GM12878 (cell line): ENCODE data around the gene PTPDC1. TPM values are rescaled to one million over a fixed set of nuclear protein-coding genes. Genes with fewer than 3 reads are reported as not detected.

ENCODE experiments used
- CBFB ChIP-seq: IDR thresholded peaks from 2 replicates; pipeline ENCODE4 v1.6.1; 2016; ENCODE audit warnings: antibody characterized with exemption, low read depth
- CREM ChIP-seq: IDR thresholded peaks from 2 replicates; pipeline ENCODE4 v1.6.1; 2014; ENCODE audit warnings: antibody characterized with exemption, low read depth
- E2F8 ChIP-seq: fragments of 450-650 bp; IDR thresholded peaks from 2 replicates; pipeline ENCODE4 v1.6.1; 2018; ENCODE audit warnings: mild to moderate bottlenecking, low read depth, moderate library complexity; ENCODE audit not compliant: partially characterized antibody
- PML ChIP-seq: IDR thresholded peaks from 2 replicates; pipeline ENCODE4 v1.6.1; 2012; ENCODE audit warnings: low read length, inconsistent platforms
- PRDM15 ChIP-seq: fragments of 450-650 bp; formaldehyde crosslinking; IDR thresholded peaks from 2 replicates; pipeline ENCODE4 v1.4.0; 2020; ENCODE audit warnings: mild to moderate bottlenecking, moderate library complexity
- SMAD5 ChIP-seq: IDR thresholded peaks from 2 replicates; pipeline ENCODE4 v1.6.1; 2016; ENCODE audit warnings: antibody characterized with exemption, low read depth
- WRNIP1 ChIP-seq: IDR thresholded peaks from 2 replicates; pipeline ENCODE4 v1.6.1; 2011; ENCODE audit warnings: low read depth, low read length, improper control_type of control experiment, borderline replicate concordance
- ZNF24 ChIP-seq: fragments of 450-650 bp; IDR thresholded peaks from 2 replicates; pipeline ENCODE4 v1.6.1; 2017; ENCODE audit warnings: antibody characterized with exemption, mild to moderate bottlenecking
- polyA plus RNA-seq, 11 experiments: library from polyadenylated mRNA; depleted of rRNA in 4 of 11; unstranded in 6 of 11; stranded (reverse) in 5 of 11; fragments of >200 nt; fragmentation: Nextera tagmentation in 4 of 11; fragmentation: Illumina TruSeq in 1 of 11; extraction: Ambion mirVana in 4 of 11; extraction: Trizol in 1 of 11; gene quantifications; 1 replicate in 1 of 11; 2 replicates in 10 of 11; pipeline versions ENCODE4 v1.2.1 to v1.2.3, GENCODE V29; 2011 to 2016; ENCODE audit warnings: inconsistent platforms in 2 of 11, missing spikeins in 2 of 11, low read depth in 1 of 11
- total RNA-seq, 4 experiments: library from RNA; depleted of rRNA in 3 of 4; stranded (reverse); fragments of >200 nt in 3 of 4; fragmentation: Illumina TruSeq in 1 of 4; extraction: Trizol in 1 of 4; gene quantifications; 2 replicates each; pipeline versions ENCODE4 v1.2.1 to v1.2.3, GENCODE V29; 2013 to 2021

The PTPDC1 gene
- total and polyA plus RNA-seq, 10 of the 15 experiments (the other 5 are each of a cell fraction or from before 2014, with no cell fraction given), result 1.2 to 4.5 (median 2.9) TPM

- no peak for TF ChIP-seq PRDM15 (CRISPR knock-in tag)
- TF ChIP-seq CBFB, result no peak
- TF ChIP-seq CREM, result no peak
- no peak for TF ChIP-seq ZNF24
- no peak for TF ChIP-seq SMAD5
- no peak for TF ChIP-seq E2F8
- TF ChIP-seq PML, result no peak
- TF ChIP-seq WRNIP1, result no peak
These were observed 1.3 kb upstream of the PTPDC1 start (continued) for GRCh38 chr9:94082956-94083355.
